ENCODE data around the gene LOXL1. TPM values are rescaled to one million over a fixed set of nuclear protein-coding genes. Genes with fewer than 3 reads are reported as not detected.
"Not testable (repeated sequence)": the region's sequence is repeated elsewhere in the genome, so short reads cannot be mapped to it uniquely, and the experiment has no call there.

Gene LOXL1
- total RNA-seq, 4 donors from 2014 or later: 1.8 to 8.3 (median 5.4) TPM

- no peaks in the 10 kb centered on the region for H3K9me3 ChIP-seq
- H3K4me1 ChIP-seq: peaks cover 0 to 9% (median 5%) of the 10 kb centered on the region in 4 donors
- DNase-seq: no peak
- no peaks in the 10 kb centered on the region for H3K27me3 ChIP-seq
- TF ChIP-seq POLR2A (IDR thresholded peaks at IDR 0.05) (no peak), CTCF (IDR thresholded peaks at IDR 0.05) (no peak)
- no peaks in the 10 kb centered on the region for H3K36me3 ChIP-seq
- no peak overlapping the region for H3K27ac ChIP-seq
- no peak overlapping the region for H3K4me3 ChIP-seq
Measured at GRCh38 chr15:73959801-73960200, 33.5 kb downstream of the LOXL1 start.

- not testable (repeated sequence) for DNase-seq, H3K27me3 ChIP-seq, H3K27ac ChIP-seq, H3K4me3 ChIP-seq, H3K9me3 ChIP-seq, H3K36me3 ChIP-seq
- H3K4me1 ChIP-seq: peaks cover 0 to 13% (median 12%) of the 10 kb centered on the region in 4 donors
Measured at GRCh38 chr15:73960472-73961070, 34.3 kb downstream of the LOXL1 start.

- no peak for DNase-seq
- Histone ChIP-seq H3K27me3 (no peaks in the 10 kb centered on the region), H3K4me3 (no peak overlapping the region), H3K27ac (no peak overlapping the region), H3K4me1 (peaks cover 0 to 24% (median 15%) of the 10 kb centered on the region in 4 donors), H3K9me3 (no peaks in the 10 kb centered on the region), H3K36me3 (no peaks in the 10 kb centered on the region)
- TF ChIP-seq POLR2A (IDR thresholded peaks at IDR 0.05) (no peak), CTCF (IDR thresholded peaks at IDR 0.05) (no peak)
Measured at GRCh38 chr15:73962433-73962832, 36.2 kb downstream of the LOXL1 start.

GRCh38 chr15:73964736-73965093, 38.5 kb downstream of the LOXL1 start:
- peaks cover 0 to 20% (median 11%) of the 10 kb centered on the region in 4 donors for H3K4me1 ChIP-seq
- no peaks in the 10 kb centered on the region for H3K9me3 ChIP-seq
- peak overlapping the region; percentile 9 to 30 (median 14) for H3K4me3 ChIP-seq
- TF ChIP-seq POLR2A (IDR thresholded peaks at IDR 0.05) (no peak), CTCF (IDR thresholded peaks at IDR 0.05) (peak; percentile 83 to 97 (median 88))
- peak overlapping the region in 3 of 4 donors; percentile 18 to 67 (median 23) for H3K27ac ChIP-seq
- no peaks in the 10 kb centered on the region for H3K27me3 ChIP-seq
- peak; percentile 87 to 95 (median 93) for DNase-seq
- no peaks in the 10 kb centered on the region for H3K36me3 ChIP-seq

- H3K27ac ChIP-seq: peak overlapping the region in 3 of 4 donors; percentile 18 to 67 (median 23)
- H3K36me3 ChIP-seq: no peaks in the 10 kb centered on the region
- DNase-seq: peak in 2 of 3 donors; percentile 48 to 52
- H3K4me1 ChIP-seq: peaks cover 0 to 19% (median 9%) of the 10 kb centered on the region in 4 donors
- H3K27me3 ChIP-seq: no peaks in the 10 kb centered on the region
- H3K9me3 ChIP-seq: no peaks in the 10 kb centered on the region
- TF ChIP-seq CTCF (IDR thresholded peaks at IDR 0.05): no peak
- no peak for TF ChIP-seq POLR2A (IDR thresholded peaks at IDR 0.05)
- peak overlapping the region; percentile 9 to 30 (median 14) for H3K4me3 ChIP-seq
Measured at GRCh38 chr15:73965094-73965757, 39.0 kb downstream of the LOXL1 start.

- H3K27ac ChIP-seq: peak overlapping the region in 2 of 4 donors; percentile 12 to 67
- TF ChIP-seq POLR2A (IDR thresholded peaks at IDR 0.05) (no peak), CTCF (IDR thresholded peaks at IDR 0.05) (no peak)
- no peak for DNase-seq
Measured at GRCh38 chr15:73965758-73966113, 39.5 kb downstream of the LOXL1 start.

More at GRCh38 chr15:73965758-73966113, 39.5 kb downstream of the LOXL1 start:
- Histone ChIP-seq H3K4me1 (peaks cover 0 to 19% (median 9%) of the 10 kb centered on the region in 4 donors), H3K36me3 (no peaks in the 10 kb centered on the region), H3K4me3 (no peak overlapping the region), H3K9me3 (no peaks in the 10 kb centered on the region), H3K27me3 (no peaks in the 10 kb centered on the region)

All from Peyer's patch (tissue), 4 donors.